A549 treated with Hydrocortisone at 1 μM for 4 hours (cell line): ENCODE data around the gene SSR3. TPM values are rescaled to one million over a fixed set of nuclear protein-coding genes. Genes with fewer than 3 reads are reported as not detected.

Source experiments
- total RNA-seq: library from RNA; stranded (reverse); fragments of 200-300 nt; extraction: Qiagen RNA extraction; gene quantifications from 5 replicates; pipeline ENCODE4 v1.2.3, GENCODE V29; 2022

SSR3 gene
- 191 to 225 TPM (median 215 TPM) in 5 replicates for total RNA-seq

GRCh38 chr3:156554842-156555687, at the start of gene SSR3:
SSR3 (minus strand) TSS chr3:156555117; CDS start chr3:156555089, 28 bp downstream.

Other genes with a start within 250 kb of the SSR3 start
- 69.0 to 106 TPM (median 77.7 TPM) in 5 replicates for gene TIPARP, start 119.5 kb upstream of the SSR3 start, total RNA-seq